Raji (cell line): ENCODE results near the gene PSD4.

Experiments
- POLR2A ChIP-seq: IDR thresholded peaks from 2 replicates; pipeline ENCODE4 v1.6.1; 2011; ENCODE audit warnings: low read depth, low read length, control low read depth; ENCODE audit not compliant: insufficient read depth

The PSD4 gene

DNA sequence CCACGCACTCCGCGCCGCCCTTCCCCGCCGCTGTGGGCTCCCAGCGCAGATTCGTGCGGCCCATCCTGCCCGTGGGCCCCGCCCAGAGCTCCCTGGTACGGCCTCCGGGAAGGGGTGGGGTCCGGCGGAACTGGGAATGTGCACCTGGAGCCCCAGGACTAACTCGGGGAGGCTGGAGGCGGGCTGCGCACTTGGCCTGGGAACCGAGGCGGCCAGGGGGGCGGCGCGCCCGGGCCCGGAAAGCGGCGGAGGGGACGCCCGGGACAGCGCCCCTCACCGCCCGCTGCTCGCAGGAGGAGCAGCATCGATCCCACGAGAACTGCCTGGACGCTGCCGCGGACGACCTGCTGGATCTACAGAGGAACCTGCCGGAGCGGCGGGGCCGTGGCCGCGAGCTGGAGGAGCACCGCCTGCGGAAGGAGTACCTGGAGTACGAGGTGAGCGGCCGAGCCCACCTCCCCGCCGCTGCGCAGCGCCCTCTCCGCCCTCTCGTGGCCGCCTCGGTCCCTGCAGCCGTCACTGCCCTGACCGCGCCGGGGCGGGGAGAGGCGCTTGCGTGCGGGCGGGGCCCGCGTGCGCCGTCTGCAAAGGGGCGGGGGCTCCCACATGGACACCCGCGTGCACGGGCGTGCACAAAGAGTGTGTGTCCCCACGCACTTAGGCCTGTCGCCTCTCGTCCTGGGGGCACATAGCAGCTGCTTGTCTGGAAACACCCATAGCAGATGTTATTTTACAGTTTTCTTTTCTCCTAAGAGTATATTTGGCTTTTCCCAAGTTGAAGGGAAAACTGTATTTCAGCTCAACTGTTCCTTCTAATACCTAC lies 25.2 kb downstream of the PSD4 start:
- TF ChIP-seq POLR2A = no peak

DNA sequence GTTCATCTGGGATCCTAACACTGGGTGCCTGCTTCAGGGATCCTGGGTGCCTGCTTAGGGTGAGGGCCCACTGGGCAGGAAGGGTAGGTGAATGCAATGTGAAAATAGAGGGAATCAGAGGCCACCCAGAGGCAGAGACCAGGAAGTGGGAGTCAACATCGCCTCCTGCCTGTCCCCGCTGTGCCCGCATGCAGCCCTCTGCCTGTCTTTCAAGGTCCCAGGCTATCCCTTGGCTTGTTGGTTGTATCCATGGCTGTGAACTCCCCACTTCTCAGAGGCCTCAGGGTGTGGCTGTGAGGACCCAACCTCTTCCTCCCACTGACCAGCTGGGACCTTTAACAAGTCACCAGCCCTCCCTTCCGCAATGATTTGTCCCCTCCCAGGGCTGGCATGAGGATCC lies 26.5 kb downstream of the PSD4 start:
- no peak for TF ChIP-seq POLR2A

DNA sequence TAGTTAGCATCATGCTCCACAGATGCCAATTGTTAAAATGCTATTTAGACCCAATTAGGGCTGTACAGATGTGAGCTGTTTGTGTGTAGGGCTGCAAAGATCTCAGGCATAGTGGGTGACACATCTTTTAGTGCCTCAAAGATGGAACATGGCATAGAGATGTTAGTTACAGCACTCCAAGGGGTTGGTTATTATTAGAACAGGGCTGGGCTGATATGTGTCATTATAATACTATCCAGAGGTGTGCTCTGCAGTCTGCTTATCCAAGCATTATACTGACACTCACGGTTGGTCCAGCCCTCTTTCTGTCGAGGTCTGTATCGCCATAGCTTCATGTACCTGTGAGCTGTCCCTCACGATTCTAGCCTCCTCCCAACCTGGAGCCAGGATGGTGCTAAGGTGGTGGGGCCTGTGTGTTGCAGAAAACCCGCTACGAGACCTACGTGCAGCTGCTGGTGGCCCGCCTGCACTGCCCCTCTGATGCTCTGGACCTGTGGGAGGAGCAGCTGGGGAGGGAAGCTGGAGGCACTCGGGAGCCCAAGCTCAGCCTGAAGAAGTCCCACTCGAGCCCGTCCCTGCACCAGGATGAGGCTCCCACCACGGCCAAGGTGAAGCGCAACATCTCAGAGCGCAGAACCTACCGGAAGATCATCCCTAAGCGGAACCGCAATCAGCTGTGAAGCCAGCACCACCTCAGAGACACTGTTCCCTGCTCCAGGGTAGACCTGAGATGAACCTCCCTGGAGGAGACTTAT lies 27.1 kb downstream of the PSD4 start:
- TF ChIP-seq POLR2A = no peak

DNA sequence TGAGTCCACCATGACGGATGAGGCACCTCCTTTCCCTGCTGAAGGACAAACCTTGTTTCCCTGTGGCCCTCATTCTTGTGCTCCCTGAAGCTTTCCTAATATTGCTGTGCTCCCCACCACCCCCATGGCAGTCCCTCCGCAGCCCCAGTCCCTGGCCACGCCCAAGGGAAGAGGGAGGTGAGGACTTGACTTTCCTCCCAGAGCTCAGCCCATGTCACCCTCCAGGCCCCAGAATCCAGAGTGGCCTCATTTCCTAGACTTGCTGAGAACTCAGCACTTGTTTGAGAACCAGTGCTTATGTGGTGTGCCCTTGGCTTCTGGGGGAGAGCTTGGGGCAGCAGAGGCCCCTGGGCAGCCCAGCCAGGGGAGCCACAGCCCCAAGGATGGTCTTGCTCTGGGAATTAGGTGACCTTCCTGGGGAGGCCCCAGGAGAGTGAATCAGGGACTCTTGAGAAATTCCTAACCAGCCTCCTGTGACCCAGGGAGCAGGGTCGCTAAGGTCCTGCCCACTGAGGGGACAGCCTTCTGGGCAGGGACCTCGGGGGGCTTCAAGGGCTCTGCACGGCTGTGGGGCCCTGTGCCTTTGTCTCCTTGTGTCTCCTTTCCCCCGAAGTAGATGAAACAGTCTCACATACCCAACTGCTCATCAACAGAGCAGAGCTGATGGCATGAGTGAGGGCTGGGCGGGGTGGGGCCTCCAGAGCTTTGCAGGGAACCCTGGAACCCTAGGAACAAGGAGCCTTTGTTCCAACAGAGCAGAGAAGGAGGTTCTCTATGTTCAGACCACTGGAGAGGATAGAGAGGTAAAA lies 27.9 kb downstream of the PSD4 start:
- TF ChIP-seq POLR2A = no peak

DNA sequence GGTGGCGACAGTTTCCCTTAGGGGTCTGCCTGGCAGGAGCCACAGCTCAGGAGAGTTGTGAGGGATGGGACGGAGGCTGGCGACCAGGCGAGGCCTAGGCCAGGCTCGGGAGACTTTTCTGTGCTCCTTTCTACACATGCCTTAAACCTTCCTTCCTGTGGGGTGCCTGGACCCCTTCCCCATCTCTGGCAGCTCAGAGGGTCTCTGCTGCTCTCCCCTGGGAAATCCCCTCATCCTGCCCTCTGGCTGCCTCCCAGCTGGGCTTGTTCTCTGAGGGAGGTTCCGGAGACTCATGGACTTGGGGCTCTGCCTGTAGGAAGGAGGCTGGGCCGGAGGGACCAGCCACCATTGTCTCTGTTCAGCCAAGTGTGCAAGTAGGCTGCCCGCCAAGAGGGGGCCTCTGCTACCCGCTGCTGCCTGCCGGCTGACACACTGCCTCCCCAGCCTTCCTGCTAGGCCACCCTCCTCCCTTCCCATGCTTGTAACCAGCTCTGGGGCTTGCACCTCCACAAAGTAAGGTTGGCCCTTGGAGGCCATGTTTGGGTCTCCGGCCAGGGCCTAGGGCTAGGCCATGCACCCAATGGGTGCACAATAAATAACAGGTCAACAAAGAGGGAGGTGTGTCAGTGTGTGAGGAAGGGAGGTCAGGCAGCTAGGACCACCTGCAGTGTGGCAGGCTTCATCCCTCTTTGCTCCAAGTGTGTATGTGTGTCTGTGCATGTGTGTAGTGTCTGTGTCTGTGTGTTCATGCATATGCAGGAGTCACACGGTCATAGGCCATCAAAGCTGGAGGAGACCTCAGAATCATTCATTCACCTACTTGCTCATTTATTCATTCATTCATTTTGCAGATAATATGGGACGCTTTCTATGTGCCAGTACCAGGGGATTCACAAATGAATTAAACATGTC lies 28.8 kb downstream of the PSD4 start:
- TF ChIP-seq POLR2A = no peak

DNA sequence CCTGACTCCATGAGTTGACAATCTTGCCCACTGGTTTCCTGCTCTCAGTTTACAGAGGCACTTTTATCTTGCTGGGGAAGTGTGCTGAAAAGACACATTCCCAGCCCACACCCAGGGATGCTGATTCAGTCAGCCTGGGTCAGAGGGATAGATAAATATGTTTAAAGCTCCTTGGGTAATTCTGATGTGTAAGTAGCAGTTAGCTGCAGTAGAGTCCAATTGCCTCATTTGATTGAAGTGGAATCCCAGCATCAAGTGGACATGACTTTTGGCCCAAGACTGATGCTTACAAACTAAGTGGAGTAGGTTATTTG lies 29.4 kb downstream of the PSD4 start:
- no peak for TF ChIP-seq POLR2A

DNA sequence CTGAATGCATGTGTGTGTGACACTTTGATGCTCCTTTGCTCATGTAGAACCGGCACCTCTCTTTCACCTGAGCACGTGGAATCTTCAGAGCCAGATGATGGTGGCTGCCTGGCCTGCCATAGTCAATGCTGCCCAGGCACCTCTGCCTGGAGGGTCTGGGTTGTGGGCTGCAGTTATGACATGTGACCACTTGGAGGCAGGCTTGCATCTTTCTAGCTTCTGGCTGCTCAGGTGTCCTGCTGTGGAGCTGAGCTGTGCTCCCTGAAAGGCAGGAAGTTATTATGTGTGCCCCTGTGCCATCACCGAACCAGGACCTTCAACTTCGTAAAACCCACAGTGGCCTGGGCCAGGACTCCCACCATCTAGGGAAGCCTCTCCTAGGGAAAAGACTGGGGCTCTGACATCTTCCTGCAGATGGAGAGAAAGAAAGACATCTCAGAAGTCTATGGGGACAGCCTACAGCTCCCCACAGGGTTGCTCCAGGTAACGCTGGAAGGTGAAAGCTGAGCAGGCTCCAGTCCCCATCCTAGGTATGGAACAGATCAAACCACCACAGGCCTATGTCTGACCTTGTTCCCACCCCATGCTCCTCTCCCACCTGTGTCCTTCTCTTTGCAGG lies 30.2 kb downstream of the PSD4 start:
- peak; percentile 10; the same call in 1 of the 2 replicates for TF ChIP-seq POLR2A

DNA sequence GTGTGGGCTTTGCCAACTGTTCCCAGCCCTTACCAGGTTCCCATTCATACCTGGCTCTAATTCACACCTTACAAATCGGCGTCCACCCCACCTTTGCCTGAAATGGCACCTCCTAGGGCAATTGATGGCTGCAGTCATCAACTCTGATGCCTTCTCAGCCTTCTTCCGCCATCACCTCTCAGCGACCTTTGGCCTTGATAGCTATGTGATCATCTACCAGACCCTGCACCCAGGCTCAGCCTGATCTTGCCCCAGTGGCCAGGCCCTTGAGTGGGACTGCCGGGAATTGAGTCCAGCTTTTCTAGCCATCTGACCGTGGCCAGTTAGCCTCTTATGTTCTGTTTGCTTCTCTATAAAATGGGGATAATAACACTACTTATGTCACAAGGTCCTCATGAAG lies 32.5 kb downstream of the PSD4 start:
- no peak for TF ChIP-seq POLR2A

DNA sequence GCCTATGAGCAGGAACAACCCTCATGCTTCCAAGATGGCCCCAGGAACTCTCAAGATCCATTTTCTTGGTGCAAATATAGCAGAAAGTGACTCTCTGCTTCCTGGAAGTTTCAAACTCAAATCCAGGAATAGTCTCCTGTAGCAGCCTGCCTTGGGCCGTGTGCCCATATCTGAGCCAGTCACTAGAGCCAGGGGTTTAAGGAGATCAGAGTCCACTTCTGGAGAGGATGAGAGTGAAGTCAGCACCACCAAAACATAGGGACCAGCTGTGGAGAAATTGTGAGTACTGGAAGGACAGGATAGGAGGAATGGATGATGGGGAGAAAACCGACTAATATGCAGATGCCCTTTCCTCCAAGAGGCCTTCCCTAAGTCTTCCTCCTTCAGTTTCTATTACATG lies 33.2 kb downstream of the PSD4 start:
- no peak for TF ChIP-seq POLR2A

DNA sequence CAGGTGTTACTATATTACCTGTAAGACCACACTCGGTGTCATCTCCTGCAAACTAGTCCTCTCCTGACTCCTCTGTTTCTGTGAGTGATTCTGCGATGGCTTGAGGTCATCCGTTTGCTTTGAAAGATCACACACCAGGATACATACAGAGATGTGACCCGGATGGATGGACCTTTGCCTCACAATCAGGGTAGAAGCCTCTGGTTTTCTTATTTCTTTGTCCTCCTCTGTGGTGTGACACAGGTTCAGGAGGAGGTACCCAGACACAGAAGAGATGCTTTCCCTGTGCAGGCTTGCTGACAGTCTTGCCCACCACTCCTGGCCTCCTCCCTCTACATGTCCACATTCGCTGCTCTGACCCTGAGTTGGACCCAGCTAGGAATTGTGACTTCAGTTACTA lies 34.6 kb downstream of the PSD4 start:
- TF ChIP-seq POLR2A = no peak

DNA sequence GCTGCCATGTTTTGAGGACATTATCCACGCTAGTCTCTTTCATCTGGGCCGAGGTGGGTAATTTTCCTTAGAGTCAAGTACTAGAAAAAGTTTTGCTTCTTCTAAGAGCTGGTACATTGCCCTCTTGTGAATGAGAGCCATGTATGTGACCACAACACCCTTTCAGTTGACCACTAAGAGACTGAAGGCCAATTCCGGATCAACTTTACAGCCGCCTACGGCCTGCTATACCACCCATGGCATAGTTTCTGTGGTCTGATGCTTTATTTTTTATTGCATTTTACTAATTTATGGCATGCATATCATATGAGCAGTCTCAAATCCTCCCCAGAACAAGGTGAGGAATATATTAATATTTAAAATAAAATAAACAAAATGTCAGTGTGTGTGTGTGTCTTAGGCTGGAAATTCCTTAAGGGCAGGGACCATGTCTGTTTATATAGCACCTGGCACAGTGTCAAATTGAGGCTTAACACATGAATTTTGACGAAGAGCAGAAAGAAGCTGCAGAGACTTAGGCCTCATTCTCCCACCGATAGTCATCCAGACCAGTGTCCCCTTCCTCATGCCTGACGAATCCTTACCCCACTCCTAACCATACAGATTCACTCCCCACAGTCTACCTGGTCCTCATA lies 35.4 kb downstream of the PSD4 start:
- no peak for TF ChIP-seq POLR2A

DNA sequence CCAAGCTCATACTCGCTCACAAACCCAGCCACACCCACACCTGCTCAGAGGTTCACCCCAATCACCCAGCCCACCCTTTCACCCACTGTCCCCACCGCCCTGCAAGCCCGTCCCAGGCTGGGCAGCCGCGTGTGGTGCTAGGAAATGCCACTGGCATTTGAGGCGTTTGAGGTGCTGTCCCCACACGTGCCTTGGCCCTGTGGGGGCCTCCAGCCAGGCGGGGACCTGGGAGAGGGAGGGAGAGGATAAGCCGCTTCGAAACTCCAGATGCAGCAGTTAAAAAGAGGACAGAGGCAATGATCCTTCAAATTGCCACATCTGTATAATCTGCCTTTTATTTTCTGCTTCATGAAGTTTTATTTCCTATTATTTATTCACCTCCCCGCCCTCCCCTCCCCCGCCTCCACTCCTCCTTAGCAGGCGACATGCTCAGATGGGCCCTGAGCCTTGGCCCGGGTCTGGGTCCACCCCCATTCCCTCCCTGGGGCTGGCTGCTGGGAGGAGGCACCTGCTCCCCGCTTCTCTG lies 35.9 kb downstream of the PSD4 start:
- TF ChIP-seq POLR2A = no peak

DNA sequence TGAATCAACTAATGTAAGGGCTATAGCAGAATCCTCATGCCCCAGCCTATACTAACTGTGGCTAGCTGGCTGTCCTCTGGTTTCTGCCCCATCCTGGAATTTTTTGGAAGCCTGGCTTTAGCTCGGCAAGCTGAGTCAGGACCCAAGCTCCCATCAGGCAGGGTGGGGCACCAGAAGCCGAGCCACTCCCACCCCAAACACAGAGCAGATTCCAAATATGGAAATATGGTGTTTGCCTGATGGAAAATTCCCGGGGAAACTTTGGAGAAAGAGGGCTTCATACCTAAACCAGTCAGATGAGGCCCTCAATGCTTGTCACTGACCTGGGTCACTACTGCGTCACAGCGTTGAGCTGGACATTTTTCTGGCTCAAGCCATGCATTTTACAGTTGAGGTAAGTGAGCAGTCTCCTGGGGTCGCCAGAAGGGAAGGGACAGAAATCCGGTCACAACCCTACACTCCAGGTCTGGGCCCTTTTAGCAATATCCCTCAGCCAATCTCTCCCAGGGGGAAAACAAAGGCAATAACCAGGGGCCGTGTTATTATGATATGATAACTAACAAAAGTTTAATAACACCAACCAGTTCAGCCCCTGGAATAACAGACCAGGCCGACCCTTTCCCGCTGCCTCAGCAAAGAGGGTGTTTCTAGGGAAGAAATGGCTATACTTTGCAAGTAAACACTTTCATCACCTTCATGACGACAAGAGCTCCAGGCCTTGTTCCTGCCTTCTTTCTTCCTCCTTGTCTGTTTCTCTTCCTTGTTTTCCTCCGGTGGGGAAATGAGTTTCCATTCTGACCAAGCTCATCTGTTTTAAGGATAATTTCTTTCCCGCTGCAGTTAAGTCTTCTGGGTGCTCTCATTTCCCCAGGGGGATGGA lies 37.7 kb downstream of the PSD4 start:
- no peak for TF ChIP-seq POLR2A
